ENCODE results near the gene GOLT1A. TPM values are rescaled to one million over a fixed set of nuclear protein-coding genes. Genes with fewer than 3 reads are reported as not detected.

GOLT1A gene
- polyA plus RNA-seq, 1 donor from 2014 or later = not detected

- H3K79me2 ChIP-seq (replicated peaks; ENCODE audit: insufficient read depth, low read length) = no peaks in the 10 kb centered on the region
- no peaks in the 10 kb centered on the region for H4K20me1 ChIP-seq (ENCODE audit: insufficient read depth)
- H3K4me3 ChIP-seq (ENCODE audit: low read length) = no peak overlapping the region
- H3K4me2 ChIP-seq (ENCODE audit: low read length) = no peak overlapping the region
- H3K36me3 ChIP-seq (ENCODE audit: insufficient read depth, low read length) = no peaks in the 10 kb centered on the region
- no peak overlapping the region for H3K9ac ChIP-seq (ENCODE audit: low read length)
- no peaks in the 10 kb centered on the region for H3F3A ChIP-seq (ENCODE audit: insufficient read depth, low read length, poor library complexity, severe bottlenecking)
- no peaks in the 10 kb centered on the region for H3K9me3 ChIP-seq (ENCODE audit: low read length)
- no peak overlapping the region for H2AFZ ChIP-seq (ENCODE audit: low read depth, low read length)
- H3K9me2 ChIP-seq (ENCODE audit: insufficient read depth, low read length) = no peaks in the 10 kb centered on the region
- peaks cover 16% of the 10 kb centered on the region for H3K27me3 ChIP-seq (ENCODE audit: insufficient read depth, low read depth, low read length)
- TF ChIP-seq, protein P1, sequence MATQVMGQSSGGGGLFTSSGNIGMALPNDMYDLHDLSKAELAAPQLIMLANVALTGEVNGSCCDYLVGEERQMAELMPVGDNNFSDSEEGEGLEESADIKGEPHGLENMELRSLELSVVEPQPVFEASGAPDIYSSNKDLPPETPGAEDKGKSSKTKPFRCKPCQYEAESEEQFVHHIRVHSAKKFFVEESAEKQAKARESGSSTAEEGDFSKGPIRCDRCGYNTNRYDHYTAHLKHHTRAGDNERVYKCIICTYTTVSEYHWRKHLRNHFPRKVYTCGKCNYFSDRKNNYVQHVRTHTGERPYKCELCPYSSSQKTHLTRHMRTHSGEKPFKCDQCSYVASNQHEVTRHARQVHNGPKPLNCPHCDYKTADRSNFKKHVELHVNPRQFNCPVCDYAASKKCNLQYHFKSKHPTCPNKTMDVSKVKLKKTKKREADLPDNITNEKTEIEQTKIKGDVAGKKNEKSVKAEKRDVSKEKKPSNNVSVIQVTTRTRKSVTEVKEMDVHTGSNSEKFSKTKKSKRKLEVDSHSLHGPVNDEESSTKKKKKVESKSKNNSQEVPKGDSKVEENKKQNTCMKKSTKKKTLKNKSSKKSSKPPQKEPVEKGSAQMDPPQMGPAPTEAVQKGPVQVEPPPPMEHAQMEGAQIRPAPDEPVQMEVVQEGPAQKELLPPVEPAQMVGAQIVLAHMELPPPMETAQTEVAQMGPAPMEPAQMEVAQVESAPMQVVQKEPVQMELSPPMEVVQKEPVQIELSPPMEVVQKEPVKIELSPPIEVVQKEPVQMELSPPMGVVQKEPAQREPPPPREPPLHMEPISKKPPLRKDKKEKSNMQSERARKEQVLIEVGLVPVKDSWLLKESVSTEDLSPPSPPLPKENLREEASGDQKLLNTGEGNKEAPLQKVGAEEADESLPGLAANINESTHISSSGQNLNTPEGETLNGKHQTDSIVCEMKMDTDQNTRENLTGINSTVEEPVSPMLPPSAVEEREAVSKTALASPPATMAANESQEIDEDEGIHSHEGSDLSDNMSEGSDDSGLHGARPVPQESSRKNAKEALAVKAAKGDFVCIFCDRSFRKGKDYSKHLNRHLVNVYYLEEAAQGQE (IDR thresholded peaks at IDR 0.05; ENCODE audit: borderline replicate concordance) = no peak
- no peak for TF ChIP-seq MXI1 (conservative IDR thresholded peaks at IDR 0.05; ENCODE audit: poor library complexity, severe bottlenecking)
- TF ChIP-seq TAF1 (IDR thresholded peaks at IDR 0.05; ENCODE audit: low read depth) = no peak
- TF ChIP-seq CTCF (IDR thresholded peaks at IDR 0.05; ENCODE audit: poor library complexity, severe bottlenecking) = no peak
- TF ChIP-seq EZH2 (IDR thresholded peaks at IDR 0.05; ENCODE audit: borderline replicate concordance, insufficient read depth, low read length, poor library complexity, severe bottlenecking) = no peak
- no peak for TF ChIP-seq RAD21 (conservative IDR thresholded peaks at IDR 0.05)
- no peak for TF ChIP-seq EP300 (conservative IDR thresholded peaks at IDR 0.05; ENCODE audit: poor library complexity, severe bottlenecking)
- TF ChIP-seq SMC3 (conservative IDR thresholded peaks at IDR 0.05; ENCODE audit: poor library complexity) = no peak
- no peak overlapping the region for H3K27ac ChIP-seq (ENCODE audit: low read length)
Observed at GRCh38 chr1:204216880-204217647, 3.3 kb upstream of the GOLT1A start.

- no peaks in the 10 kb centered on the region for H3K9me3 ChIP-seq (ENCODE audit: low read length)
- no peak overlapping the region for H3K27ac ChIP-seq (ENCODE audit: low read length)
- no peaks in the 10 kb centered on the region for H3K36me3 ChIP-seq (ENCODE audit: insufficient read depth, low read length)
- H2AFZ ChIP-seq (ENCODE audit: low read depth, low read length) = no peak overlapping the region
- H4K20me1 ChIP-seq (ENCODE audit: insufficient read depth) = no peaks in the 10 kb centered on the region
- H3K4me2 ChIP-seq (ENCODE audit: low read length) = no peak overlapping the region
- no peaks in the 10 kb centered on the region for H3F3A ChIP-seq (ENCODE audit: insufficient read depth, low read length, poor library complexity, severe bottlenecking)
- no peaks in the 10 kb centered on the region for H3K79me2 ChIP-seq (replicated peaks; ENCODE audit: insufficient read depth, low read length)
- H3K9me2 ChIP-seq (ENCODE audit: insufficient read depth, low read length) = no peaks in the 10 kb centered on the region
- H3K9ac ChIP-seq (ENCODE audit: low read length) = no peak overlapping the region
- H3K27me3 ChIP-seq (ENCODE audit: insufficient read depth, low read depth, low read length) = peaks cover 16% of the 10 kb centered on the region
- TF ChIP-seq EZH2 (IDR thresholded peaks at IDR 0.05; ENCODE audit: borderline replicate concordance, insufficient read depth, low read length, poor library complexity, severe bottlenecking) (no peak), POLR2AphosphoS5 (IDR thresholded peaks at IDR 0.05) (no peak), CTCF (IDR thresholded peaks at IDR 0.05; ENCODE audit: poor library complexity, severe bottlenecking) (no peak), MXI1 (conservative IDR thresholded peaks at IDR 0.05; ENCODE audit: poor library complexity, severe bottlenecking) (no peak), TAF1 (IDR thresholded peaks at IDR 0.05; ENCODE audit: low read depth) (no peak), SMC3 (conservative IDR thresholded peaks at IDR 0.05; ENCODE audit: poor library complexity) (no peak), RAD21 (conservative IDR thresholded peaks at IDR 0.05) (no peak), EP300 (conservative IDR thresholded peaks at IDR 0.05; ENCODE audit: poor library complexity, severe bottlenecking) (no peak)
- TF ChIP-seq, protein P1 (IDR thresholded peaks at IDR 0.05; ENCODE audit: borderline replicate concordance) = no peak
- H3K4me3 ChIP-seq (ENCODE audit: low read length) = no peak overlapping the region
Observed at GRCh38 chr1:204216236-204216635, 2.4 kb upstream of the GOLT1A start.

All from neural cell (in vitro differentiated cells).